GM19043 (cell line): Measurements from ENCODE around the gene ZFAND6.
A peak's percentile ranks its signal among the peaks of the same experiment; 100 is the strongest.
"Not testable (repeated sequence)": the region's sequence is repeated elsewhere in the genome, so short reads cannot be mapped to it uniquely, and the experiment has no call there.

Experiments used
- ATAC-seq: cut with Tn5 transposase; IDR thresholded peaks from one replicate; pipeline ENCODE4 v1.9.1; 2021; ENCODE audit warnings: low read depth; ENCODE audit not compliant: unreplicated experiment

ZFAND6 gene

GRCh38 chr15:80136854-80137253 lies 77.4 kb downstream of the ZFAND6 start:
- ATAC-seq: no peak

DNA sequence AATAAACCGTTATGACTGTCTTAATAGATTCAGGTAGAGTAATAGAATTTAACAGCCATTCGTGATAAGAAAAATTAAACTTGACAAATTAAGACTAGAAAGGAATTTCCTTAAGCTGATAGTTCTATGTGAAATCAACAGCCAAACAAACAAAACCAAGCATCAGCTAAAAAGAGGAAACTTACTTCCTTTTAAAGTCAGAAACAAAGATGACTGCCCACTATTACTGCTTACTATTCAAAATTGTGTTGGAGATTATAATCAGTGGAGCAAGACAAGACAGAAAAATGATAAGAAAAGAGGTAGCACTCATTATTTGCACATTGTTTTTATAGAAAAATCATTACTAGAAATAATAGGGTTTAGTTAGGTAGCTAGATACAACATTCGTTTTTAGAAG lies 79.5 kb downstream of the ZFAND6 start:
- no peak for ATAC-seq

- ATAC-seq: no peak
These were observed 81.4 kb downstream of the ZFAND6 start for GRCh38 chr15:80140909-80141308.

GRCh38 chr15:80141916-80142598 lies 82.6 kb downstream of the ZFAND6 start:
- ATAC-seq: no peak

GRCh38 chr15:80142646-80143045 lies 83.2 kb downstream of the ZFAND6 start:
- ATAC-seq: no peak

DNA sequence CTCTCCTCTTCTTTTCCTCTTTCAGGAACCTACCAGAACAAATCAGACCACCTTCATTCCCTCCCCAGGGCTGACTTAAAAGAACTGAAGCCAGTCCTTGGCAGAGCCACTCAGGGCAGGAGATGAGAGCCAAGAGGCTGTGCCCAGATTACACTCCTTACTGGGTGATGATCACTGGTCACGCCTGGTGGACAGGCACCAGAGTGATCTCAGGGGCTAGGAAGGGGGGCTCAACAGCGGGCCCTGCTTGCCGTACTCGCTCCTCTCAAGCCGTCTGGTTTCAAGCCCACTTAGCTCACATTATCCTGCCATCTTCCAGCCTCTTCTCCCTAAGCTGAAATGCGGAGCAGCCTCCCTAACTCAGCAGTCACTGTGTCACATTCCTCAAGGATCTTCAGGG lies 91.7 kb downstream of the ZFAND6 start:
- ATAC-seq: no peak

- no peak for ATAC-seq
These were observed 92.1 kb downstream of the ZFAND6 start for GRCh38 chr15:80151576-80151975.

GRCh38 chr15:80152180-80152895 lies 92.9 kb downstream of the ZFAND6 start:
- peak; percentile 57 for ATAC-seq

DNA sequence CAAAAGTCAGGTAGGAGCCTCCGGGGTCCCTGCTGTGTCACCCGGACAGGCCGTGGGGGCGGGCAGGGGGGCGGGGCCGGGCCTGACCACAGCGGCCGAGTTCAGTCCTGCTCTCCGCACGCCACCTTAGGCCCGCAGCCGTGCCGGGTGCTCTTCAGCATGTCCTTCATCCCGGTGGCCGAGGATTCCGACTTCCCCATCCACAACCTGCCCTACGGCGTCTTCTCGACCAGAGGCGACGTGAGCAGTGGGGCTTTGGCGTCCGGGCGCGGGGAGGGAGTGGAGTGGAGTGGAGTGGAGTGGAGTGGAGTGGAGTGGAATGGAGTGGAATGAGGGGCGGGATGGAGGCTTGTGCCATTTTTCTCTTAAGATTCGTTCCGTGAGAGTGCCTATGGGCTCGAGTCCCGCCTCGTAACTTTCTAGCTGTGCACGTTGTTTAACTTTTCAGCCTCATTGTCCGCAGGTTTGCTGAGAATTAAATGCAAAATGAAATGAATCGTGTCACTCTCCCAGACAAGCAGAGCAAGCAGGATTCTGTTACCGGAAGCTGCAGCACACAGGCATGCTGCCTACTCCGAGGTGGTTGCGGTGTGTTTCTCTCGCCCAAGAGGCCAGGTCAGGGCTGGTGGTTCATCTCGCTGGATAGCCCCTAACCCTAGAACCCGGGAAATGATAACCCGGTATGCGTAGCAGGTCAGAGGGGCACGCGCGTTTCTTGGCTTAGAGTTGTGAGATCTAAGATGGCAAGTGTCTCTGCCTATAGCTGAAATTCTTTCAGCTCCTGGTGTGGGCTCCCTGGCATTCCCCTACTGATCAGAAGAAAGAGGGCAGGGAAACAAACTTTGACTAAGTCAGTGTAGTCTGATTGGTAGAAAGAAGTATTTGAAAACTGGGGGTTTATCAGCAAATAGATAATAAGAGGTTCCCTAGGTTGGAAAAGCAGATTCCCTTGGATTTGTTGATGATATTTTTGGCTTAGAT lies 93.7 kb downstream of the ZFAND6 start, which contains the start of gene FAH:
Gene FAH (plus strand): TSS at position 104 of the 981 bp plus-strand sequence. CDS start 56 bp downstream, at position 160.
- ATAC-seq: peak; percentile 36

- ATAC-seq: no peak
These were observed 94.4 kb downstream of the ZFAND6 start for GRCh38 chr15:80153900-80154299.

DNA sequence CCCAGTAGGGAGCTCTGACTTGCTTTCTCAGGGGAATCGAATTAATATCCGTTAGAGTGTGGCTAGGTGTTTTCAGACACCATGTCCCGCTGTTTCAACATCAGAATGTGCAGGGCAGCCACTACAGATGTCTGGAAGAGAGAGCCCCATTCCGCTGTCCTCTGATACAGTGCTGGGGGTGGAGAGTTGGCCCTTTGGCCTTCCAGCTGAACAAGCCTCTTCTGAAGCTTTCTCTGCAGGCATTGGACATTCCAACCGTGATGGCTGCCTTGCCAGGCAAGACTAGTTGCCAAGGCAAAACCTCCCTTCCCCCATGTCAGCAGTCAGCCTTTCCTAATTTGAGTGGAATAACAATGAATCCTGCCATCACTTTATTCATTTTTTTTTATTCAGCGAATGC lies 94.9 kb downstream of the ZFAND6 start:
- no peak for ATAC-seq

- no peak for ATAC-seq
These were observed 95.5 kb downstream of the ZFAND6 start for GRCh38 chr15:80155001-80155377.

GRCh38 chr15:80155378-80156175 lies 96.1 kb downstream of the ZFAND6 start:
- ATAC-seq: not testable (repeated sequence)

DNA sequence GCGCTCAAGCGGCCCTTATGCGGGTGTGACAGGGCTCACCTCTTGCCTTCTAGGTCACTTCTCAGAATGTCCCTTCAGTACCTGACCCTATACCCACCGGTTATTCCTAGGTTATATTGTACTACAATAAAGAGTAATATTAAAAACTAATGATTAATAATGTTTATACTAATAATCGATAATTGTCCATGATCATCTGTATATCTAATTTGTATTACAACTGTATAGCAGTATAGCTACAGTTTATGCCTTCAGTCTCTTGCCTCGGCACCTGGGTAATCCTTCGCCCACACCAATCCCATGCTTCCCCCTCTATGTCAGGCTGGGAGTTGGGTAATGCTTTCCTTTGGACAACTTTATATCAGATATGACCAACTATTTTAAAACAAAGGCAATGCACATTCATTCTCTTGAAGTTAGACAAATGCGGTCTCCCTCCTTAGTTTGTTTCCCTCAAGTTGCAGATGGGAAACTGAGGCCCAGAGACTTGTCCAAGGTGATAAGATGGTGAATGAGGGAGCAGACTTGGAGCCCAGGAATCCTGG lies 96.8 kb downstream of the ZFAND6 start:
- ATAC-seq: no peak

DNA sequence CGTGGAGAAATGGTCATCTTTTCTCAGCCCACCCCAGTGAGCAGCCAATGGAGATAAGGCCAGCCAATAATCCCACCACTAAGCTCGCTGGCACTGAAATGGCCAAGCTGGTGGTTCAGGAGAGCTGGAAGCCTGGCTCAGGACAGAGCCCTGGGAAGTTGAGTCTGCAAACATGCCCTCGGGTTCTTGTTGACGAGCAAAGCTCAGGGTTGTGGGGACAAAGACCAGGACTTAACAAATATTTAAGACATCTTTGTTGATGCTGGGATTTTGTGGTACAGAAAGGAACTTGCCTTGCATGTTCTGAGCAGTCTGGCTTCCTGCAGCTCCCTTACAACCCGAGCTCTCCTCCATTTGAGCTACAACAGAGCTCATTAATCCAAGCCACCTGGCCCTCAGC lies 97.7 kb downstream of the ZFAND6 start:
- ATAC-seq: no peak

DNA sequence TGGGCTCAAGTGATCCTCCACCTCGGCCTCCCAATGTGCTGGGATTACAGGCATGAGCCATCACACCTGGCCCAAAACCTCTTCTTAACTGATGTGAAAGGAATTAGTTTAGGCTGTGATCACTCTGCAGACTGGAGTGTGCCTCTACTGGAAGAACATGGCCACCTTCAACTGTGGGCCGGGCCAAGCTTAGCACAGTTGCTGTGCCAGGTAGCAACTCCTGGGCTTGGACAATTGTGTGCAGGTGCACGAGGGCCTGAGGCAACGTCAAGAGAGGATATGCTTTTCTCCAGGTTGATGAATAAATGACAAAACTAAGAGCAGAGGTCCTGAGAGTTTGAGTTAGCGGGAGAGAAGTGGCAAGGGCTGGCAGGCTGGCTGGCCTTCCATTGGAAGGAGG lies 99.8 kb downstream of the ZFAND6 start:
- no peak for ATAC-seq

- ATAC-seq: no peak
These were observed 100.5 kb downstream of the ZFAND6 start for GRCh38 chr15:80159811-80160569.

DNA sequence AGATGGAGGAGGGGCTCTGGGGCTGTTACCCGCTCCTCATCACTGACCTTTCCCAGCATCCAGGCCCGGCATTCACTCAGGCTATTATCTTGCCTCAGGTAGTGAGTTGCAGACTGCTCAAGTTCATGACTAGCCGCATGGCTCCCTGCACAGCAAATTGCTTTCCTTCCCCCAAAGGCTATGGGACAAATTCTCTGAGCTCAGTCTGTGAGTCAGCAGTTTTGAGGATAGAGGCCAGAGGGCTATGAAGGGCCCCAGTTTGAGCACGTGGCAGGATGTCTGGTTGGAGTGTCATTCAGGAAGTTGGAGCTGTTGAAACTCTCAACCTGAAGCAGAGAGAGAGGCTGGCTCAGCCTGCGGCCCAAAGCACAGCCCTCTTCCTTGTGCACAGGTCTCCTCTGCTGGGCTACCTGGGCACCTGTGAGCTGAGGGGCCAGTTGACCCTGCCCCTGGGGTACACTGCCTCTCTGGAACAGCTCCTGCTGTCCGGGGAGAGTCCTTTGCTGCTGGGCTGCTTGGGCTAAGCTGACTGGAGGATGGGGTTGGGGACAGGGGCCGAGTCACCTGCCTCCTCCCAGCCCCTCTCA lies 101.2 kb downstream of the ZFAND6 start:
- ATAC-seq: peak; percentile 66
